NOMO-1 (cell line): Measurements from ENCODE around the gene BAZ2B.
A peak's percentile ranks its signal among the peaks of the same experiment; 100 is the strongest.

ENCODE experiments used
- DNase-seq, 2 experiments: peaks; one replicate each; lab custom pipeline; 2025; ENCODE audit not compliant: unreplicated experiment in 2 of 2; lab: John Stamatoyannopoulos, UW

BAZ2B gene

GRCh38 chr2:159615367-159616285 lies 722 bp downstream of the BAZ2B start:
- peak; percentile 72 to 93 for DNase-seq

- DNase-seq = peak; percentile 74 to 76
Measured at GRCh38 chr2:159614534-159615366, 1.6 kb downstream of the BAZ2B start.

- no peak for DNase-seq
Measured at GRCh38 chr2:159613651-159614285, 2.6 kb downstream of the BAZ2B start.

- no peak for DNase-seq
Measured at GRCh38 chr2:159613091-159613490, 3.3 kb downstream of the BAZ2B start.

GRCh38 chr2:159612255-159612901 lies 4.0 kb downstream of the BAZ2B start:
- no peak for DNase-seq

- DNase-seq = no peak
Measured at GRCh38 chr2:159609811-159610549, 6.4 kb downstream of the BAZ2B start.

- DNase-seq = no peak
Measured at GRCh38 chr2:159608723-159609308, 7.5 kb downstream of the BAZ2B start.

GRCh38 chr2:159608108-159608507 lies 8.2 kb downstream of the BAZ2B start:
- no peak for DNase-seq

GRCh38 chr2:159606287-159606686 lies 10.1 kb downstream of the BAZ2B start:
- DNase-seq = no peak

- DNase-seq = no peak
Measured at GRCh38 chr2:159605441-159606178, 10.7 kb downstream of the BAZ2B start.

- no peak for DNase-seq
Measured at GRCh38 chr2:159604159-159604558, 12.2 kb downstream of the BAZ2B start.

GRCh38 chr2:159600752-159601151 lies 15.6 kb downstream of the BAZ2B start:
- DNase-seq = no peak

- DNase-seq = peak; percentile 55 to 89
Measured at GRCh38 chr2:159595410-159596046, 20.8 kb downstream of the BAZ2B start.

GRCh38 chr2:159592441-159592840 lies 23.9 kb downstream of the BAZ2B start:
- DNase-seq = peak in 1 of 2 experiments; percentile 60

GRCh38 chr2:159591221-159591620 lies 25.1 kb downstream of the BAZ2B start:
- DNase-seq = no peak

GRCh38 chr2:159589286-159589685 lies 27.1 kb downstream of the BAZ2B start:
- DNase-seq = no peak

- DNase-seq = no peak
Measured at GRCh38 chr2:159586034-159586433, 30.3 kb downstream of the BAZ2B start.

GRCh38 chr2:159585622-159586021 lies 30.7 kb downstream of the BAZ2B start:
- no peak for DNase-seq
